Measurements from ENCODE around the gene CFAP46. TPM values are rescaled to one million over a fixed set of nuclear protein-coding genes. Genes with fewer than 3 reads are reported as not detected.
A peak's percentile ranks its signal among the peaks of the same experiment; 100 is the strongest.

CFAP46 gene
- total and polyA plus RNA-seq, 2 experiments from 2014 or later, result 2.2 to 2.4 TPM

DNA sequence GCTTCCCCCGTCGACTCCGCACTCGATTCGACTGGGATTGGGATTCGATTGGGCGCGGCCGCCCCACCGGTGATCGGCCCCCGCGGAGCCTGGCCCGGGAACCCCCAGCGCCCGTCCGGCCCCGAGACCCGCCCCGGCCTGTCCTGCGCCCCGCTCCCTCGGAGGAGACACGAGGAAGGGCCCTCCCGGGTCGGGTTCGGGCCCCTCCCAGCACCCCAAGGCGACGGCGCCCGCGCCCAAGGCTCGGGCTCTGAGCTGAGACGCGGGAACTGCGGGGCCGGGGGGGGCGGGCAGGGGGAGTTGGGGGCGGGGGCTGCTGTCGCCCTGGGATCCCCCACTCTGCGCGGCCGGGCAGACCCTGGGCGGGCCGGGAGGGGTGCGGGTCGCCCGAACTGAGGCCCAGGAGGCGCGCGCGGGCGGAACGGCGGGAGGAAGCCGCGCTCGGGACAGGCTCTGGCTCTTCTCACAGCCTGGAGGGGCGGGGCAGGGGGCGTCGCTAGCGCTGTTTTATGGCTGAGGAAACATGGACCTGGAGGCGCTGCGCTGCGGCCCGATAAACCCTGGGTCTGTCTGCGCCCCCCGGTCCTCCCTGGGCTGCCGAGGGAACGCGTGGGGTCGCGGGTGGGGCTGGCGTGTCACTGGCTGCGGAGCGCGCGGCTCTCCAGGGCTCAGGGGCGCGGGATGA is 154.7 kb downstream of the CFAP46 start:
- no peak overlapping the region for H3K4me3 ChIP-seq
- no peaks in the 10 kb centered on the region for H3K9me3 ChIP-seq (ENCODE audit: low read depth)
- peak overlapping the region; percentile 74 for H3K4me2 ChIP-seq
- H2AFZ ChIP-seq, result no peak overlapping the region
- H4K20me1 ChIP-seq (ENCODE audit: insufficient read depth, poor library complexity, severe bottlenecking), result peaks cover 7% of the 10 kb centered on the region
- TF ChIP-seq EZH2 (IDR thresholded peaks at IDR 0.05; ENCODE audit: borderline replicate concordance) (no peak), EZH2phosphoT487 (IDR thresholded peaks at IDR 0.05; ENCODE audit: low read depth, severe bottlenecking, unreplicated experiment) (peak; percentile 2)
- TF ChIP-seq, protein P1, sequence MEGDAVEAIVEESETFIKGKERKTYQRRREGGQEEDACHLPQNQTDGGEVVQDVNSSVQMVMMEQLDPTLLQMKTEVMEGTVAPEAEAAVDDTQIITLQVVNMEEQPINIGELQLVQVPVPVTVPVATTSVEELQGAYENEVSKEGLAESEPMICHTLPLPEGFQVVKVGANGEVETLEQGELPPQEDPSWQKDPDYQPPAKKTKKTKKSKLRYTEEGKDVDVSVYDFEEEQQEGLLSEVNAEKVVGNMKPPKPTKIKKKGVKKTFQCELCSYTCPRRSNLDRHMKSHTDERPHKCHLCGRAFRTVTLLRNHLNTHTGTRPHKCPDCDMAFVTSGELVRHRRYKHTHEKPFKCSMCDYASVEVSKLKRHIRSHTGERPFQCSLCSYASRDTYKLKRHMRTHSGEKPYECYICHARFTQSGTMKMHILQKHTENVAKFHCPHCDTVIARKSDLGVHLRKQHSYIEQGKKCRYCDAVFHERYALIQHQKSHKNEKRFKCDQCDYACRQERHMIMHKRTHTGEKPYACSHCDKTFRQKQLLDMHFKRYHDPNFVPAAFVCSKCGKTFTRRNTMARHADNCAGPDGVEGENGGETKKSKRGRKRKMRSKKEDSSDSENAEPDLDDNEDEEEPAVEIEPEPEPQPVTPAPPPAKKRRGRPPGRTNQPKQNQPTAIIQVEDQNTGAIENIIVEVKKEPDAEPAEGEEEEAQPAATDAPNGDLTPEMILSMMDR (IDR thresholded peaks at IDR 0.05; ENCODE audit: poor library complexity), result no peak
- DNase-seq (ENCODE audit: low spot score), result peak; percentile 56
- H3K79me2 ChIP-seq, result no peaks in the 10 kb centered on the region
- no peak overlapping the region for H3K27ac ChIP-seq
- no peaks in the 10 kb centered on the region for H3K9me2 ChIP-seq (replicated peaks; ENCODE audit: insufficient read depth)
- peaks cover 29% of the 10 kb centered on the region for H3K4me1 ChIP-seq (ENCODE audit: insufficient read depth)
- H3K27me3 ChIP-seq, result peaks cover 80% of the 10 kb centered on the region
- H3K36me3 ChIP-seq (replicated peaks; ENCODE audit: insufficient read depth, low read depth), result no peaks in the 10 kb centered on the region
- 4% methylated on average over 28 of the region's 80 CpGs for WGBS (ENCODE audit: low lambda C conversion rate, missing lambda C conversion rate)

DNA sequence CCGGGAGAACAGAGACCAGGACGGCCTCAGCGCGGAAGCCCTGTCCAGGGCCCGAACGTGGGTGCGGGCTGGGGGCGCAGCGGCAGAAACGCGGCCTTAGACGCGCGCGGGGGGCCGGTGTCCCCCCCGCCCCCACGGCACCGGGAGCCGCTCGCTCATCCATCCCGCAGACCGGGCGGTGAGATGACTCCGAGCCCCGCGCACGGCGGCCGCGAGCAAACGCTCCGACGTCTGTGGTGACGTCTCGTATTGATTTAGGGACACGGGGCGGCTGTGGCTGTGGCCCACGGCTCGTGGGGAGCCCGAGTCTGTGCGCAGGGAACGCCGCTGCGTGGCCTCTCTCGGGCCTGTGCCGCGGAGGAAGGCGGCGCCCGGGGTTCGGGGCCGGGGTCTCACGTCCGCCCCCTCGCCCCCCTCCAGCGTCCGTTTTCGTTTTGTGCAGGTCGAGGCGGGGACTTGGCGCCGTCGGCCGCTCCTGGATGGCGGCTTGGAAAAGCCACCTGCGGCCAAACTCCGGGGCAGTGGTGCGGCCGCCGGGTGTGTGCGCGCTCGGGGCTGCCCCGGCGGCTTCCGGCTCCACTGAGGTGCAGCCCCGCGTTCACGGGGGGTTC is 155.4 kb downstream of the CFAP46 start:
- Histone ChIP-seq H3K27me3 (peaks cover 84% of the 10 kb centered on the region), H4K20me1 (ENCODE audit: insufficient read depth, poor library complexity, severe bottlenecking) (peaks cover 7% of the 10 kb centered on the region), H2AFZ (no peak overlapping the region), H3K27ac (no peak overlapping the region), H3K9me3 (ENCODE audit: low read depth) (no peaks in the 10 kb centered on the region), H3K4me1 (ENCODE audit: insufficient read depth) (peaks cover 29% of the 10 kb centered on the region), H3K36me3 (replicated peaks; ENCODE audit: insufficient read depth, low read depth) (no peaks in the 10 kb centered on the region), H3K79me2 (no peaks in the 10 kb centered on the region), H3K4me3 (no peak overlapping the region), H3K4me2 (peak overlapping the region; percentile 74), H3K9me2 (replicated peaks; ENCODE audit: insufficient read depth) (no peaks in the 10 kb centered on the region)
- DNase-seq (ENCODE audit: low spot score), result no peak
- 13% methylated on average over 58 of the region's 80 CpGs for WGBS (ENCODE audit: low lambda C conversion rate, missing lambda C conversion rate)
- TF ChIP-seq EZH2 (IDR thresholded peaks at IDR 0.05; ENCODE audit: borderline replicate concordance), result peak; percentile 99
- TF ChIP-seq EZH2phosphoT487 (IDR thresholded peaks at IDR 0.05; ENCODE audit: low read depth, severe bottlenecking, unreplicated experiment), result peak; percentile 77
- TF ChIP-seq, protein P1 (IDR thresholded peaks at IDR 0.05; ENCODE audit: poor library complexity), result no peak

- Histone ChIP-seq H3K9me2 (replicated peaks; ENCODE audit: insufficient read depth) (no peaks in the 10 kb centered on the region), H3K79me2 (no peaks in the 10 kb centered on the region), H3K36me3 (replicated peaks; ENCODE audit: insufficient read depth, low read depth) (no peaks in the 10 kb centered on the region), H3K4me2 (peak overlapping the region; percentile 74), H3K4me1 (ENCODE audit: insufficient read depth) (peaks cover 29% of the 10 kb centered on the region), H3K4me3 (no peak overlapping the region), H3K27me3 (peaks cover 82% of the 10 kb centered on the region), H3K9me3 (ENCODE audit: low read depth) (no peaks in the 10 kb centered on the region), H3K27ac (no peak overlapping the region), H2AFZ (no peak overlapping the region), H4K20me1 (ENCODE audit: insufficient read depth, poor library complexity, severe bottlenecking) (peaks cover 7% of the 10 kb centered on the region)
- TF ChIP-seq, protein P1 (IDR thresholded peaks at IDR 0.05; ENCODE audit: poor library complexity), result no peak
- TF ChIP-seq EZH2 (IDR thresholded peaks at IDR 0.05; ENCODE audit: borderline replicate concordance) (no peak), EZH2phosphoT487 (IDR thresholded peaks at IDR 0.05; ENCODE audit: low read depth, severe bottlenecking, unreplicated experiment) (peak; percentile 95)
- WGBS (ENCODE audit: low lambda C conversion rate, missing lambda C conversion rate), result 15% methylated on average over 44 of the region's 58 CpGs
- DNase-seq (ENCODE audit: low spot score), result no peak
These were observed 155.9 kb downstream of the CFAP46 start for GRCh38 chr10:132786476-132786883.

All from hepatocyte (in vitro differentiated cells).